HG02938 (cell line): Measurements from ENCODE around the gene PCP4.

Source experiments
- ATAC-seq: cut with Tn5 transposase; IDR thresholded peaks from one replicate; pipeline ENCODE4 v1.9.1; 2021; ENCODE audit warnings: mild to moderate bottlenecking, moderate library complexity; ENCODE audit not compliant: unreplicated experiment

The PCP4 gene

GRCh38 chr21:39969691-39970364 lies 102.6 kb downstream of the PCP4 start:
- ATAC-seq = no peak

GRCh38 chr21:39971956-39972355 lies 104.7 kb downstream of the PCP4 start:
- no peak for ATAC-seq

GRCh38 chr21:39972471-39972870 lies 105.2 kb downstream of the PCP4 start:
- no peak for ATAC-seq

- ATAC-seq = no peak
These were observed 105.9 kb downstream of the PCP4 start for GRCh38 chr21:39972976-39973770.

- no peak for ATAC-seq
These were observed 109.6 kb downstream of the PCP4 start for GRCh38 chr21:39976800-39977199.
